OCI-LY7 (cell line): Measurements from ENCODE around the gene SH3RF1. TPM values are rescaled to one million over a fixed set of nuclear protein-coding genes. Genes with fewer than 3 reads are reported as not detected.

Experiments
- BruUV-seq: library from RNA; stranded (reverse); fragments of 400-500 nt; replicated peaks from 2 replicates; lab custom pipeline; 2021; lab: Mats Ljungman, UMichigan
- CTCF ChIA-PET: fragments of 300-600 bp; sonication (Branson Sonifier 250); formaldehyde crosslinking; loops from one replicate; lab custom pipeline; 2022; ENCODE audit warnings: antibody characterized with exemption; ENCODE audit not compliant: unreplicated experiment; lab: Charles Lee
- POLR2A ChIA-PET: fragments of 300-600 bp; sonication (Branson Sonifier 250); formaldehyde crosslinking; loops from one replicate; lab custom pipeline; 2022; ENCODE audit warnings: antibody characterized with exemption; lab: Charles Lee
- DNase-seq: peaks from one replicate; pipeline ENCODE4 v3.0.0-alpha.2; 2015; ENCODE audit warnings: low spot score
- H2AFZ ChIP-seq: fragments of 200-600 bp; sonication (generic), shearing (Covaris generic); 2 replicates; pipeline ENCODE4 v1.6.1; 2014; ENCODE audit warnings: mild to moderate bottlenecking, antibody characterized with exemption, low read length, moderate library complexity
- H3K27ac ChIP-seq: fragments of 200-600 bp; sonication (generic); 2 replicates; pipeline ENCODE4 v1.5.1; 2014; ENCODE audit warnings: mixed run types, low read depth, mild to moderate bottlenecking, moderate library complexity, low read length, inconsistent platforms; ENCODE audit not compliant: poor library complexity, severe bottlenecking
- H3K36me3 ChIP-seq: fragments of 200-600 bp; sonication (generic); 2 replicates; pipeline ENCODE4 v1.6.1; 2014; ENCODE audit warnings: mild to moderate bottlenecking, antibody characterized with exemption, low read length, moderate library complexity, mixed read lengths; ENCODE audit not compliant: insufficient read depth
- H3K4me1 ChIP-seq: fragments of 200-600 bp; sonication (generic); 2 replicates; pipeline ENCODE4 v1.5.1; 2014; ENCODE audit warnings: mild to moderate bottlenecking, low read length; ENCODE audit not compliant: insufficient read depth, poor library complexity, severe bottlenecking
- H3K4me2 ChIP-seq: fragments of 200-600 bp; sonication (generic); 2 replicates; pipeline ENCODE4 v1.6.1; 2014; ENCODE audit warnings: mild to moderate bottlenecking, low read length
- H3K4me3 ChIP-seq: fragments of 200-600 bp; sonication (generic); 2 replicates; pipeline ENCODE4 v1.5.1; 2014; ENCODE audit warnings: mild to moderate bottlenecking, low read depth, low read length; ENCODE audit not compliant: poor library complexity, severe bottlenecking
- H3K79me2 ChIP-seq: fragments of 200-600 bp; sonication (generic); 2 replicates; pipeline ENCODE4 v1.6.1; 2016; ENCODE audit warnings: low read depth, mild to moderate bottlenecking, low read length, moderate library complexity, mixed read lengths; ENCODE audit not compliant: insufficient read depth
- H3K9me2 ChIP-seq: fragments of 200-600 bp; sonication (generic); 2 replicates; pipeline ENCODE4 v1.6.1; 2016; ENCODE audit warnings: mild to moderate bottlenecking, low read length, mixed read lengths; ENCODE audit not compliant: insufficient read depth
- H3K9me3 ChIP-seq: fragments of 200-600 bp; sonication (generic); 2 replicates; pipeline ENCODE4 v1.6.1; 2014; ENCODE audit warnings: mild to moderate bottlenecking, mixed run types, low read length, mixed read lengths
- H4K20me1 ChIP-seq: fragments of 200-600 bp; sonication (generic); 2 replicates; pipeline ENCODE4 v1.6.1; 2014; ENCODE audit warnings: mild to moderate bottlenecking, antibody characterized with exemption, low read length, moderate library complexity, mixed read lengths; ENCODE audit not compliant: insufficient read depth
- CTCF ChIP-seq: fragments of 200-600 bp; sonication (generic); conservative IDR thresholded peaks from 2 replicates; pipeline ENCODE4 v1.5.1; 2014; ENCODE audit warnings: mild to moderate bottlenecking, antibody characterized with exemption, low read length, moderate library complexity, mixed read lengths
- EZH2phosphoT487 ChIP-seq: fragments of 200-600 bp; sonication (generic); IDR thresholded peaks from 2 replicates; pipeline ENCODE4 v1.6.1; 2018; ENCODE audit warnings: low read depth, borderline replicate concordance, mild to moderate bottlenecking, mixed run types, antibody characterized with exemption, low read length, moderate library complexity, mixed read lengths
- intact Hi-C: fragments of 100-400 bp; cut with micrococcal nuclease; formaldehyde crosslinking; loops from one replicate; pipeline ENCODE4 v1.10.0; 2022; ENCODE audit not compliant: unreplicated experiment
- total RNA-seq, 2 experiments: library from RNA; depleted of rRNA in 1 of 2; stranded (reverse); fragments of >200 nt in 1 of 2; shearing (Covaris generic) in 1 of 2; gene quantifications; 2 replicates each; pipeline ENCODE4 v1.2.3, GENCODE V29; 2014 to 2022

The SH3RF1 gene
- total RNA-seq, 2 experiments from 2014 or later = not detected

GRCh38 chr4:169066934-169067333 is 203.8 kb downstream of the SH3RF1 start:
- no peak overlapping the region for H2AFZ ChIP-seq

GRCh38 chr4:169064296-169064695 is 206.5 kb downstream of the SH3RF1 start:
- Histone ChIP-seq H3K9me2 (no peaks in the 10 kb centered on the region), H3K9me3 (no peaks in the 10 kb centered on the region), H3K27ac (no peak overlapping the region), H3K4me1 (no peaks in the 10 kb centered on the region), H3K36me3 (no peaks in the 10 kb centered on the region), H3K79me2 (no peaks in the 10 kb centered on the region), H3K4me2 (no peak overlapping the region), H4K20me1 (no peaks in the 10 kb centered on the region), H3K4me3 (no peak overlapping the region), H2AFZ (no peak overlapping the region)
- TF ChIP-seq EZH2phosphoT487 (no peak), CTCF (no peak)
- intact Hi-C loops = no loop called here
- ChIA-PET CTCF (no interaction called here), POLR2A (interaction anchor here (0.6 to 0.7 kb wide), 2 partner anchors 14 to 20 kb away, joined by 3 read pairs; no protein-coding TSS in a partner anchor)
- no peak for DNase-seq
- BruUV-seq = no TSS peak

More at GRCh38 chr4:169066934-169067333, 203.8 kb downstream of the SH3RF1 start:
- H3K27ac ChIP-seq = no peak overlapping the region
- H3K79me2 ChIP-seq = no peaks in the 10 kb centered on the region
- H3K4me1 ChIP-seq = no peaks in the 10 kb centered on the region
- ChIA-PET CTCF (no interaction called here), POLR2A (no interaction called here)
- H4K20me1 ChIP-seq = no peaks in the 10 kb centered on the region
- intact Hi-C loops = no loop called here
- no peaks in the 10 kb centered on the region for H3K9me2 ChIP-seq
- no peaks in the 10 kb centered on the region for H3K36me3 ChIP-seq
- no peak for DNase-seq
- no peaks in the 10 kb centered on the region for H3K9me3 ChIP-seq
- no peak overlapping the region for H3K4me2 ChIP-seq
- no TSS peak for BruUV-seq
- no peak overlapping the region for H3K4me3 ChIP-seq
- TF ChIP-seq CTCF (no peak), EZH2phosphoT487 (no peak)

GRCh38 chr4:169063441-169063840 is 207.3 kb downstream of the SH3RF1 start:
- no peaks in the 10 kb centered on the region for H4K20me1 ChIP-seq
- ChIA-PET POLR2A (no interaction called here), CTCF (no interaction called here)
- H3K4me2 ChIP-seq = no peak overlapping the region
- H3K36me3 ChIP-seq = no peaks in the 10 kb centered on the region
- no peak overlapping the region for H3K4me3 ChIP-seq
- no peak for TF ChIP-seq CTCF
- H3K79me2 ChIP-seq = no peaks in the 10 kb centered on the region
- intact Hi-C loops = no loop called here
- no peaks in the 10 kb centered on the region for H3K9me2 ChIP-seq
- H3K9me3 ChIP-seq = no peaks in the 10 kb centered on the region
- H3K4me1 ChIP-seq = no peaks in the 10 kb centered on the region
- no TSS peak for BruUV-seq
- H2AFZ ChIP-seq = no peak overlapping the region
- H3K27ac ChIP-seq = no peak overlapping the region
- no peak for DNase-seq
